Testis (tissue), 2 donors: ENCODE measurements around the gene DNAI4.

Source experiments
- POLR2A ChIP-seq: fragments of 450-650 bp; IDR thresholded peaks from one replicate; pipeline ENCODE4 v1.6.1; 2017; ENCODE audit warnings: antibody characterized with exemption, mild to moderate bottlenecking, moderate library complexity
- TF ChIP-seq, protein P1 (sequence below), 3 experiments: fragments of 450-650 bp in 2 of 3; fragments of 200-600 bp in 1 of 3; sonication (generic) in 1 of 3; IDR thresholded peaks; one replicate each; pipeline ENCODE4 v1.5.1; 2016 to 2019; ENCODE audit warnings: antibody characterized with exemption in 3 of 3, mild to moderate bottlenecking in 2 of 3, moderate library complexity in 1 of 3

DNA sequence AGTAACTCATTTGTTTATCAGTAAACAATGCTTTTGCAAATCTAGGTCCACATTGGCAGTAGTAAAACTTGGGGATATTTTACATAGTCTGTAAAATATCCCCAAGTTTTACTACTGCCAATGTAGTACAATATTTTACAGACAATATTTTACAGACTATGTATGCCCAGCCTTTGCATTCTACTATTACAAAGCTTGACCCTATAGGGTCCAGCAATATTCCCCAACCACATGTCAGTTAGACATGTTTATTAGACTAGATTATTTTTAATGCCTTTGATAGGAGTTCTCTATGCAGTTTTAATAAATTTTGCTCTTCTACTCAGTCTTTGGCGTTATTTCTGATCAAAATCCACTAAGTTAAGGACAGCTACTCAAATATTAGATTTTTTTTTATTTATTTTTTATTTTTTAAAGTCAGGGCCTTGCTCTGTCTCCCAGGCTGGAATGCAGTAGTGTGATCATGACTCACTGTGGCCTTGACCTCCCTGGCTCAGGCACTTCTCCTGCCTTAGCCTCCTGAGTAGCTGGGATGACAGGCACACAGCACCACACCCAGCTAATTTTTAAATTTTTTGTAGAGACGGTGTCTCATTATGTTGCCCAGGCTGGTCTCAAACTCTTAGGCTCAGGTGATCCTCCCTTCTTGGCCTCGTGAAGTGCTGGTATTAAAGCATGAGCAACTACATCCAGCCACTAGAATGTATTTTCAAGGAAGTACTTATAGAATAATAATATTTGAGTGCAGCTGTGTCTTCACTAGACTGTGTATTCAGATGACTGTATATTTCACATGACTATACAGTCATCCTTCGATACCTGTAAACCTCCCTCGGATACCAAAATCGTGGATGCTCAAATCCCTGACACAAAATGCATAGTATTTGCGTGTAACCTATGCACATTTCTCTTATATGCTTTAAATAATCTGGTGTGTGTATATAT lies 19.9 kb upstream of the DNAI4 start:
- TF ChIP-seq, protein P1, sequence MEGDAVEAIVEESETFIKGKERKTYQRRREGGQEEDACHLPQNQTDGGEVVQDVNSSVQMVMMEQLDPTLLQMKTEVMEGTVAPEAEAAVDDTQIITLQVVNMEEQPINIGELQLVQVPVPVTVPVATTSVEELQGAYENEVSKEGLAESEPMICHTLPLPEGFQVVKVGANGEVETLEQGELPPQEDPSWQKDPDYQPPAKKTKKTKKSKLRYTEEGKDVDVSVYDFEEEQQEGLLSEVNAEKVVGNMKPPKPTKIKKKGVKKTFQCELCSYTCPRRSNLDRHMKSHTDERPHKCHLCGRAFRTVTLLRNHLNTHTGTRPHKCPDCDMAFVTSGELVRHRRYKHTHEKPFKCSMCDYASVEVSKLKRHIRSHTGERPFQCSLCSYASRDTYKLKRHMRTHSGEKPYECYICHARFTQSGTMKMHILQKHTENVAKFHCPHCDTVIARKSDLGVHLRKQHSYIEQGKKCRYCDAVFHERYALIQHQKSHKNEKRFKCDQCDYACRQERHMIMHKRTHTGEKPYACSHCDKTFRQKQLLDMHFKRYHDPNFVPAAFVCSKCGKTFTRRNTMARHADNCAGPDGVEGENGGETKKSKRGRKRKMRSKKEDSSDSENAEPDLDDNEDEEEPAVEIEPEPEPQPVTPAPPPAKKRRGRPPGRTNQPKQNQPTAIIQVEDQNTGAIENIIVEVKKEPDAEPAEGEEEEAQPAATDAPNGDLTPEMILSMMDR (IDR thresholded peaks at IDR 0.05) = no peak
- no peak for TF ChIP-seq POLR2A
